CD14-positive monocyte (primary cell): ENCODE data around the gene OR5B12. TPM values are rescaled to one million over a fixed set of nuclear protein-coding genes. Genes with fewer than 3 reads are reported as not detected.

ENCODE experiments used
- DNase-seq, 3 donors: peaks; one replicate each; pipeline ENCODE4 v3.0.0-alpha.2; 2011 to 2022
- H2AFZ ChIP-seq: 2 replicates; pipeline ENCODE4 v1.6.0; 2012; ENCODE audit warnings: mild to moderate bottlenecking, low read depth, low read length, inconsistent platforms; ENCODE audit not compliant: insufficient read depth, poor library complexity, severe bottlenecking
- H3K27ac ChIP-seq, 2 donors: 1 replicate in 1 of 2; 2 replicates in 1 of 2; pipeline ENCODE4 v1.5.1; 2012 to 2013; ENCODE audit warnings: low read length in 2 of 2, control low read depth in 1 of 2, inconsistent platforms in 1 of 2, low read depth in 1 of 2, mild to moderate bottlenecking in 1 of 2
- H3K27me3 ChIP-seq, 2 donors: one replicate each; pipeline versions ENCODE4 v1.6.0 to v1.6.1; 2011 to 2013; ENCODE audit warnings: low read length in 2 of 2; ENCODE audit not compliant: control insufficient read depth in 2 of 2, insufficient read depth in 2 of 2
- H3K36me3 ChIP-seq, 2 donors: replicated peaks in 1 of 2; 1 replicate in 1 of 2; 2 replicates in 1 of 2; pipeline versions ENCODE4 v1.5.1 to v1.6.1; 2012 to 2013; ENCODE audit warnings: low read length in 2 of 2, control low read depth in 1 of 2, inconsistent platforms in 1 of 2, mild to moderate bottlenecking in 1 of 2; ENCODE audit not compliant: insufficient read depth in 2 of 2, control insufficient read depth in 1 of 2
- H3K4me1 ChIP-seq, 2 donors: 1 replicate in 1 of 2; 2 replicates in 1 of 2; pipeline versions ENCODE4 v1.5.1 to v1.6.1; 2012 to 2013; ENCODE audit warnings: low read length in 2 of 2, control low read depth in 1 of 2, inconsistent platforms in 1 of 2, mild to moderate bottlenecking in 1 of 2, moderate library complexity in 1 of 2; ENCODE audit not compliant: insufficient read depth in 2 of 2, control insufficient read depth in 1 of 2
- H3K4me2 ChIP-seq: replicated peaks from 2 replicates; pipeline ENCODE3; 2012; ENCODE audit warnings: low read length, moderate library complexity, mild to moderate bottlenecking; ENCODE audit not compliant: poor library complexity, severe bottlenecking; ENCODE audit errors: extremely low read depth
- H3K4me3 ChIP-seq, 3 experiments: fragments of 200-600 bp in 1 of 3; sonication (generic) in 1 of 3; replicated peaks in 1 of 3; 1 replicate in 2 of 3; 2 replicates in 1 of 3; pipeline ENCODE4 v1.5.1; 2011 to 2013; ENCODE audit warnings: low read length in 3 of 3, mild to moderate bottlenecking in 3 of 3, control low read depth in 2 of 3, low read depth in 2 of 3, inconsistent platforms in 1 of 3, moderate library complexity in 1 of 3
- H3K79me2 ChIP-seq: 2 replicates; pipeline ENCODE4 v1.6.0; 2012; ENCODE audit warnings: mild to moderate bottlenecking, control low read depth, inconsistent platforms, low read length, moderate library complexity; ENCODE audit not compliant: insufficient read depth
- H3K9ac ChIP-seq: 2 replicates; pipeline ENCODE4 v1.6.0; 2017; ENCODE audit warnings: low read length, mild to moderate bottlenecking; ENCODE audit not compliant: insufficient read depth, poor library complexity, severe bottlenecking
- H3K9me3 ChIP-seq, 2 donors: replicated peaks in 1 of 2; 1 replicate in 1 of 2; 2 replicates in 1 of 2; pipeline versions ENCODE4 v1.5.1 to v1.6.1; 2012 to 2013; ENCODE audit warnings: low read length in 2 of 2, control low read depth in 1 of 2; ENCODE audit not compliant: control insufficient read depth in 1 of 2, insufficient read depth in 1 of 2
- H4K20me1 ChIP-seq: 2 replicates; pipeline ENCODE4 v1.6.0; 2012; ENCODE audit warnings: mild to moderate bottlenecking, low read length, control low read depth, moderate library complexity; ENCODE audit not compliant: insufficient read depth
- H3K27ac Mint-ChIP-seq, 7 donors: one replicate each; pipeline ENCODE4 v1.8.0; 2020; ENCODE audit warnings: mild to moderate bottlenecking in 7 of 7, mixed read lengths in 7 of 7, moderate library complexity in 6 of 7, inconsistent platforms in 2 of 7
- H3K27me3 Mint-ChIP-seq, 3 donors: one replicate each; pipeline ENCODE4 v1.8.0; 2021 to 2022; ENCODE audit warnings: low read depth in 3 of 3, mild to moderate bottlenecking in 3 of 3, mixed read lengths in 3 of 3, moderate library complexity in 3 of 3, inconsistent platforms in 1 of 3
- H3K36me3 Mint-ChIP-seq, 2 donors: one replicate each; pipeline ENCODE4 v1.8.0; 2020; ENCODE audit warnings: mixed read lengths in 2 of 2, inconsistent platforms in 1 of 2, mild to moderate bottlenecking in 1 of 2
- H3K4me1 Mint-ChIP-seq: one replicate; pipeline ENCODE4 v1.8.0; 2020; ENCODE audit warnings: mild to moderate bottlenecking, mixed read lengths
- H3K4me3 Mint-ChIP-seq, 2 donors: one replicate each; pipeline ENCODE4 v1.8.0; 2020; ENCODE audit warnings: mild to moderate bottlenecking in 2 of 2, mixed read lengths in 2 of 2, moderate library complexity in 1 of 2
- H3K9me3 Mint-ChIP-seq, 7 donors: one replicate each; pipeline ENCODE4 v1.8.0; 2020 to 2022; ENCODE audit warnings: mixed read lengths in 7 of 7, mild to moderate bottlenecking in 6 of 7, moderate library complexity in 6 of 7, inconsistent platforms in 2 of 7
- CTCF ChIP-seq: fragments of 200-600 bp; IDR thresholded peaks from one replicate; pipeline ENCODE4 v1.8.0; 2022; ENCODE audit warnings: antibody characterized with exemption, mild to moderate bottlenecking
- WGBS: methylation state at CpG from one replicate; pipeline ENCODE4 v1.1.5; 2013; ENCODE audit warnings: missing lambda C conversion rate; ENCODE audit not compliant: insufficient coverage; 5-methylcytosine and 5-hydroxymethylcytosine counted together
- intact Hi-C, 2 donors: fragments of 100-400 bp; cut with micrococcal nuclease; formaldehyde crosslinking; loops; one replicate each; pipeline versions ENCODE4 v1.15.0 to v1.15.1; 2023
- polyA plus RNA-seq, 3 donors: library from polyadenylated mRNA; depleted of rRNA in 1 of 3; unstranded in 2 of 3; stranded (reverse) in 1 of 3; fragments of 300-500 nt in 2 of 3; fragments of >200 nt in 1 of 3; fragmentation: Illumina TruSeq in 2 of 3; gene quantifications; 1 replicate in 2 of 3; 2 replicates in 1 of 3; pipeline ENCODE4 v1.2.3, GENCODE V29; 2012 to 2021

Gene OR5B12
- polyA plus RNA-seq, 3 donors = not detected

DNA sequence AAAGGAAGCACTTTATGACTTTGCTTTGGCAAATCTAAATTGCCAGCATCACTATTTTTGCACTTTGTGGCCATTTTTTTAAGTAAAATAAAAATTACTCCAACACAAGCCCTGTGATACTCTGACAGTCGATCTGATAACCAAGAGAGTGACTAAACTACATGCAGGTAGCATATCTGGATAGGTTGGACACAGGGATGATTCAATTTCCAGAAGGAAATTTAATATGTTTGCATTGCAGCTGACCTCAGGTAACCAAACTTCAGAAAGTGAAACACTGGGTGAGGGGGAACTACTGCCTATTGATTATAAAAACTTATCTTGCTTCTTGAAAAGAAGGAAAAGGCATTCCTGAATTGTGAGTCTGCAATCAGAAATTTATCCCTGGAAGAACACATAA lies 49.3 kb downstream of the OR5B12 start:
- intact Hi-C loops = no loop called here
- Mint-ChIP-seq H3K9me3 (peaks cover 0 to 10% (median 5%) of the 10 kb centered on the region in 7 donors), H3K4me1 (no peaks in the 10 kb centered on the region), H3K4me3 (no peak overlapping the region), H3K27me3 (no peaks in the 10 kb centered on the region), H3K36me3 (no peaks in the 10 kb centered on the region), H3K27ac (no peak overlapping the region)
- no peak overlapping the region for H3K9ac ChIP-seq
- no peak overlapping the region for H2AFZ ChIP-seq
- H3K4me1 ChIP-seq = no peaks in the 10 kb centered on the region
- WGBS = 60% methylated on average over 1 of the region's 1 CpG
- no peak overlapping the region for H3K4me2 ChIP-seq
- H3K27ac ChIP-seq = no peak overlapping the region
- no peak for DNase-seq
- H3K79me2 ChIP-seq = no peaks in the 10 kb centered on the region
- H3K4me3 ChIP-seq = no peak overlapping the region
- H4K20me1 ChIP-seq = no peaks in the 10 kb centered on the region
- no peaks in the 10 kb centered on the region for H3K36me3 ChIP-seq
- no peaks in the 10 kb centered on the region for H3K27me3 ChIP-seq
- peaks cover 7 to 13% of the 10 kb centered on the region in 2 donors for H3K9me3 ChIP-seq
- no peak for TF ChIP-seq CTCF

GRCh38 chr11:58391879-58392278 lies 50.2 kb downstream of the OR5B12 start:
- peaks cover 0 to 10% (median 5%) of the 10 kb centered on the region in 7 donors for H3K9me3 Mint-ChIP-seq
- Histone ChIP-seq H3K79me2 (no peaks in the 10 kb centered on the region), H4K20me1 (no peaks in the 10 kb centered on the region), H3K4me3 (no peak overlapping the region), H3K9ac (no peak overlapping the region), H3K9me3 (peaks cover 7 to 13% of the 10 kb centered on the region in 2 donors), H3K27ac (no peak overlapping the region), H3K4me2 (no peak overlapping the region), H3K4me1 (no peaks in the 10 kb centered on the region), H3K36me3 (no peaks in the 10 kb centered on the region), H3K27me3 (no peaks in the 10 kb centered on the region), H2AFZ (no peak overlapping the region)
- no peaks in the 10 kb centered on the region for H3K4me1 Mint-ChIP-seq
- no CpG with 5 or more reads among the region's 1 CpG for WGBS
- no peaks in the 10 kb centered on the region for H3K27me3 Mint-ChIP-seq
- intact Hi-C loops = no loop called here
- H3K36me3 Mint-ChIP-seq = no peaks in the 10 kb centered on the region
- no peak overlapping the region for H3K27ac Mint-ChIP-seq
- H3K4me3 Mint-ChIP-seq = no peak overlapping the region
- no peak for DNase-seq
- no peak for TF ChIP-seq CTCF
